Transverse colon (tissue), 4 donors: ENCODE data around the gene OR8B8.

ENCODE experiments used
- CTCF ChIP-seq, 5 experiments: fragments of 200-600 bp in 3 of 5; fragments of 450-650 bp in 2 of 5; sonication (generic) in 3 of 5; IDR thresholded peaks; 1 replicate in 2 of 5; 2 replicates in 3 of 5; pipeline ENCODE4 v1.5.1; 2016 to 2017; ENCODE audit warnings: antibody characterized with exemption in 5 of 5, inconsistent platforms in 3 of 5, mild to moderate bottlenecking in 2 of 5, moderate library complexity in 1 of 5
- EP300 ChIP-seq: sonication (generic); formaldehyde crosslinking; IDR thresholded peaks from one replicate; pipeline ENCODE4 v1.6.1; 2017; ENCODE audit warnings: antibody characterized with exemption, low read depth
- POLR2A ChIP-seq: fragments of 450-650 bp; IDR thresholded peaks from one replicate; pipeline ENCODE4 v1.6.1; 2016; ENCODE audit warnings: antibody characterized with exemption, mild to moderate bottlenecking, moderate library complexity
- POLR2AphosphoS5 ChIP-seq, 3 donors: sonication (generic); formaldehyde crosslinking; IDR thresholded peaks; one replicate each; pipeline ENCODE4 v1.6.1; 2016; ENCODE audit warnings: antibody characterized with exemption in 3 of 3

- TF ChIP-seq CTCF (IDR thresholded peaks at IDR 0.05) (no peak), EP300 (no peak), POLR2AphosphoS5 (IDR thresholded peaks at IDR 0.05) (no peak), POLR2A (no peak)
These were observed 18.5 kb upstream of the OR8B8 start for GRCh38 chr11:124463990-124464389.
